Brain pericyte (primary cell): ENCODE data around the gene KIAA1586.
"Not testable (repeated sequence)": the region's sequence is repeated elsewhere in the genome, so short reads cannot be mapped to it uniquely, and the experiment has no call there.

Experiments
- DNase-seq: peaks from one replicate; pipeline ENCODE4 v3.0.0-alpha.2; 2012; ENCODE audit warnings: low read depth, low spot score

Gene KIAA1586, protein sequence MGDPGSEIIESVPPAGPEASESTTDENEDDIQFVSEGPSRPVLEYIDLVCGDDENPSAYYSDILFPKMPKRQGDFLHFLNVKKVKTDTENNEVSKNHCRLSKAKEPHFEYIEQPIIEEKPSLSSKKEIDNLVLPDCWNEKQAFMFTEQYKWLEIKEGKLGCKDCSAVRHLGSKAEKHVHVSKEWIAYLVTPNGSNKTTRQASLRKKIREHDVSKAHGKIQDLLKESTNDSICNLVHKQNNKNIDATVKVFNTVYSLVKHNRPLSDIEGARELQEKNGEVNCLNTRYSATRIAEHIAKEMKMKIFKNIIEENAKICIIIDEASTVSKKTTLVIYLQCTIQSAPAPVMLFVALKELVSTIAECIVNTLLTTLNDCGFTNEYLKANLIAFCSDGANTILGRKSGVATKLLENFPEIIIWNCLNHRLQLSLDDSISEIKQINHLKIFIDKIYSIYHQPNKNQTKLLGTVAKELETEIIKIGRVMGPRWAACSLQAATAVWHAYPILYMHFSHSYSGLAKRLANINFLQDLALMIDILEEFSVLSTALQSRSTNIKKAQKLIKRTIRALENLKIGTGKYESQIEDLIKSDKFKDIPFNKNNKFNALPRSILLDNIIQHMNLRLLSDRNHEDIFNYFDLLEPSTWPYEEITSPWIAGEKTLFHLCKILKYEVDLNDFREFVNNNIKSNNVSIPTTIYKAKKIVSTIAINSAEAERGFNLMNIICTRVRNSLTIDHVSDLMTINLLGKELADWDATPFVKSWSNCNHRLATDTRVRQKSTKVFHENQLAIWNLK

DNA sequence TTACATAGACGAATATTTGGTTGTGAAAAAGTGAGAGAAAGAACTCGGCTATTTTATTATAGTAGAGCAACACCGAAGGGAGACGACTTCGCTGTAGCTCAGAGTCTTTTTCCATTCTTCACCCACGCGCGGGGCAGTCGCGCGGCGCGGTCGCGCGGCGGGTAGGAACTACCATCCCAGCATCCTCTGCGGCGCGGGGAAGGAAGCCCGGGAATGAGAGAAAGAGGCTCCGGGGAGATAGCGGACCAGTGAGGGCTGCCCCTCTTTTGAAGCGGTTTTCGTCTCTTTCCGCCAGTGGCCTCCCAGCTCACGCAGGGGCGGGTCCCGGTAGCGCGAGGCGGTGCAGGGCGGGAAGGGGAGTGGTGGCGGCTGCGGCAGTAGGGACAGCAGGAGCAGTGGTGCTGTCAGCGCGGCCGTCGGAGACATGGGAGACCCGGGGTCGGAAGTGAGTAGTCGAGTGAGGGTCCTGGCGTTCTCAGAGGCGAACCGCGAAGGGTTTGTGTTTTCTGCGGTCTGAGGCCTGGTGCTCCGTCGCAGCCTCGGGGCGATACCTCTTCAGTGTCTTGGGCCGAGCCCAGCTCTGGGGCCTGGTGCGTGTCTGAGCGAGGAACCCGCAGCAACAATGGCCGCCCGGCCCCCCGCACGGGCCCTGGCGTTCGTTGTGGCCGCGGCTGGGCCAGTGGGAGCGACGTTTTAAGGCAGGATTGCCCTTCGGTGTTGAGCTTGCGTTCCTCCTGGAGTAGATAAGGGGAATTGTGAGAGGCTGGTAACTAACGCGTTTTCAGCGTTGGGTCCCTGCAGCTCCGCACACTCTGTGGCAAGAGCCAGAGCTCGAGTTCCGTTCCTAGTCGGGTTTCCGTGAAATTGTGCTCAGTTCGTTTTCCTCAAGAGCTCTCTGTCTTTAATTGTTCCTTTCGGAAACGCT lies at the start of gene KIAA1586:
Gene KIAA1586 (plus strand): TSS at position 362 of the 925 bp plus-strand sequence. CDS start 63 bp downstream, at position 425.
- DNase-seq: peak; percentile 53

DNA sequence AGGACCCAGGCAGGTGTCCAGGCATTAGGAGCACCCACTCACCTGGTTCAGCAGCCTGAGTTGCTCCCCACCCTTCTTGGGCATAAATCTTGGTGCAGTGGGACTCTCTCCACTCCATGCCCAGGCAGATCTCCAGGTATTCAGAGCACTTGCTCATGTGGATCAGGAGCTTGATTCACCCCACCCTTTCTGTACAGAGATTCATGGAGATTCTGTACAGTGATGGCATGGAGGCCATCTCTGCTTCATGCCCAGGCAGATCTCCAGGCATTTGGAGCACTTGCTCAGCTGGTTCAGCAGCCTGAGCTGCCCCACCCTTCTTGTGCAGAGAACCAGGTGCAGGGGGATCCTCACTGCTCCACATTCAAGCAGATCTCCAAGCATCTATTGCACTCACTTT lies 47.4 kb upstream of the KIAA1586 start:
- no peak for DNase-seq

DNA sequence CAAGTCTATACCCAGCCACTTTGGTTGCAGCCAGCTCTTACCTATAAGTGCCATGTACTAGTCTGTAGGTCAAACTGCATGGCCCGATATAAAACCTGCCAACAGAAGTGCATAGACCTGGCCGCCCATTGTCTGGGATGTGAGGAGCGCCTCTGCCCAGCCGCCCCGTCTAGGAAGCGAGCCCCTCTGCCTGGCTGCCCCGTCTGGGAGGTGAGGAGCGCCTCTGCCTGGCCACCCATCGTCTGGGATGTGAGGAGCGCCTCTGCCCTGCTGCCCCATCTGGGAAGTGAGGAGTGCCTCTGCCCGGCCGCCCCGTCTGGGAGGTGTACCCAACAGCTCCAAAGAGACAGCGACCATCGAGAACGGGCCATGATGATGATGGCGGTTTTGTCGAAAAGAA lies 46.7 kb upstream of the KIAA1586 start:
- not testable (repeated sequence) for DNase-seq

DNA sequence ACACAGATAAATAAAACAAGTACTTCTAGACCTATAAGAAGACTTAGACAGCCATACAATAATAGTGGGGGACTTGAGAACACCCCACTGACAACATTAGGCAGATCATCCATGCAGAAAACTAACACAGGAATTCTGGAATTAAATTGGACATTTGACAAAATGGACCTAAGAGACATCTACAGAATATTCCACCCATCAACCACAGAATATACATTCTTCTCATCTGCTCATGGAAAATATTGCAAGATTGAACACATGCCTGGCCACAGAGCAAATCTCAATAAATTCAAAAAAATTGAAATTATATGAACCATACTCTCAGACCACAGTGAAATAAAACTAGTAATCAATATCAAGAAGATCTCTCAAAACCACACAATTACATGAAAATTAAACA lies 44.3 kb upstream of the KIAA1586 start:
- DNase-seq: no peak

DNA sequence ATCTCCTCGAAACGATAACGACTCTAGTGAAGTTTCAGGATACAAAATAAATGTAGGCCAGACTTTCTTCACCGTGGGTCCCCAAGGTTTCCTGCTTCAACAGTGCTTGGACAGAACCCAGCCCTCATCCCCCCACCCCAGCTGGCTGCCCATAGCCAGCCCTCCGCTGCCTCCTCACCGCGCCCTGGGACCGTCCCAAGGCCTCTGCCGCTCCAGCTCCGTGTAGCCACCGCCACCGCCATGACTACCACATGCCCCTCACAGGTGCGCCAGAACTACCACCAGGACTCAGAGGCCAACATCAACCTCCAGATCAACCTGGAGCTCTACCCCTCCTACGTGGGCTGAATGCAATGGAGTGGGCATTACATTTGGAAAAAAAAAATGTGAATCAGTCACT lies 42.2 kb upstream of the KIAA1586 start:
- no peak for DNase-seq

DNA sequence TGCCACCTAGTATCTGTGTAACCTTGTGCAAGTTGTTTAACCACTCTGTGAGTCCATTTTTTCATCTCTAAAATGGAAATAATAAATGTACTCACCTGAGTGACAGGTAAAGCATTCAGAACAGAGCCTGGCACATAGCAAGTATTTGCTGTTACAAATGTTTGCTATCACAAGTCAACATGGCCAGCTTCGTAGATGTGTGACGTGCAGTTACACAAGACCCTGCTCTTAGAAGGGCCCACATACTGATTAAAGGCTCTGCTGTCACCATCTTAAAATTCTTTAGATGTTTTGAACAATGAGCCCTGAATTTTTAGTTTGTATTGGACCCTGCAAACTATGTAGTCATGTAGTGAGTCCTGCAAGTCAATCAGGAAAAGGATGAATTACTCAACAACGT lies 40.4 kb upstream of the KIAA1586 start:
- no peak for DNase-seq

DNA sequence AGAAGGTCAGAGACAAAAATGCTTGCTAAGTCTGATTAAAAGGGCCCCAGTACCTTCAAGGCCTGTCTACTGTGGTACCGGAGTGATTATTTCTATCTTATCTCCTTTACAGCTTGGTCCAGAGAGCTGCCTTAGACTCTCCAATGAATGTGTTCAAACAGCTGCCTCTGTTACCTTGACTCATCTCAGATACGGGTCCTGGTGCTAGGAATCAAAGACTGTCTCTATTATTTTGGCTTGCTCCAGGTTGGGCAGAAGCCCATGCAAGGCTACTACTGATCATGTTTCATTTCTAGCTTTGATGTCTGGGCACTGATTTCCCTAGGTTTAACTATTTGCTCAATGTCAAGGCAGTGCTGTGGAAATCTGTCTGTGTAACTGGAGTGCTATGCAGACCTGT lies 38.4 kb upstream of the KIAA1586 start:
- not testable (repeated sequence) for DNase-seq

DNA sequence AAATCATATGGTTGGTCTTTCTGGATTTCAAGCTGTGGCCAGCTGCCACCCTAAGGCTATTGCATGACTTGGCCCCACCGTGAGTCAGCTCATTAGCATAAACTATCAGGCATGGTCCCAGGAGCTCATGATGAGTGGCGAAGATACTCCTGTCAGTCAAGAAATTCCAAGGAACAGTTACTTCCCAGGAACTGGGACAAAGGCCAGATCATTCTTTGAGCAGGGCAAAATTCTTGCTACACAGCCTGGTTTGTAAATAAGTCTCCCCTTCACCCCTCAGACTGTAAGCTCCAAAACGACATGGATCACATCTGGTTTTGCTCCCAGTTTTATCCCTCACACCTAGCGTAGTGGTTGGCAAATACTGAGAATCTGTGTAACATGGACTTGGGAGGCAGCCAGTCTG lies 33.0 kb upstream of the KIAA1586 start:
- DNase-seq: no peak

DNA sequence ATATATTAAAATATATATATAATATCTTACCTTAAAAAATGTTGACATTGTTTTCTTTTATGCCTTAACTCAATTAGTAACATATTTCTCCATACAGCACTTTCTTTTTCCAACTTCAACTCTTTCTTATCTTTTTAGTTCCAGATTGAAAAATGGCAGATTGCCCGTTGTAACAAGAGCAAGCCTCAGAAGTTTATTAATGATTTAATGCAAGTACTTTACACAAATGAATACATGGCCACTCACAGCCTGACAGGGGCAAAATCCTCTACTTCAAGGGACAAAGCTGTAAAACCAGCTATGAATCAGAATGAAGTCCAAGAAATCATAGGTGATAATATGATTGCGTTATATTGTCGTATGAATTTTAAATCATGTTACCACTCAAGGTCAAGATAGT lies 29.4 kb upstream of the KIAA1586 start:
- no peak for DNase-seq

DNA sequence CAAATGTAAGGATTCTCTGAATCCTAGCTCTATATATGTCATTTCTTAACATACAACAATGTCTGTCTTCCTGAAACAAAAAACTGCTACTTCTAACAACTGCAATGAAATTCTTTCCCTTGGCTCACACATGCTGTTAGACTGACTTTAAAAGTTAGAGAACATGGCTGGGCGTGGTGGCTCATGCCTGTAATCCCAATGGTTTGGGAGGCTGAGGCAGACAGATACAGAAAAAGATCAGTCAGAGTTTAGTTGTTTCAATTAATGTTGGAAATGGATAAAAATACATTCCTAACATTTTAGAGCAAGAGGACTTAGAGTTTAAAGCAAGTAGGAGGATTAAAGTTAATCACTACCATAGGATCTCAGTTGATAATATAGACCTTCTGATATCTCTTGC lies 28.7 kb upstream of the KIAA1586 start:
- no peak for DNase-seq

DNA sequence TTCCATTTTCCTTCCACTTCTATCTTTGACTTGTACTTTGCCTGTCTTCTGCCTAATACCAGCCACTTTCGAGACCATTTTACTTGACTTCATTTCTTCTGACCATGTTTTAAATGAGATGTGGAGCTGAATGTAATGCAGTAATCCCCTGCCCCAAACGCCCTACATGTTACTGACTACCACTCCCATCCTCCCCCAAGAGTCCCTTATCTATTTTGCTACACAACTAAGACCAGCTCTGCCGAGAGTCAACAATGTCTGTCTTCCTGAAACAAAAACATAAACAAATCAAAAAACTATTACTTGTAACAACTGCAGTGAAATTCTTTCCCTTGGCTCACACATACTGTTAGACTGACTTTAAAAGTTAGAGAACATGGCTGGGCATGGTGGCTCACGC lies 27.1 kb upstream of the KIAA1586 start:
- no peak for DNase-seq

DNA sequence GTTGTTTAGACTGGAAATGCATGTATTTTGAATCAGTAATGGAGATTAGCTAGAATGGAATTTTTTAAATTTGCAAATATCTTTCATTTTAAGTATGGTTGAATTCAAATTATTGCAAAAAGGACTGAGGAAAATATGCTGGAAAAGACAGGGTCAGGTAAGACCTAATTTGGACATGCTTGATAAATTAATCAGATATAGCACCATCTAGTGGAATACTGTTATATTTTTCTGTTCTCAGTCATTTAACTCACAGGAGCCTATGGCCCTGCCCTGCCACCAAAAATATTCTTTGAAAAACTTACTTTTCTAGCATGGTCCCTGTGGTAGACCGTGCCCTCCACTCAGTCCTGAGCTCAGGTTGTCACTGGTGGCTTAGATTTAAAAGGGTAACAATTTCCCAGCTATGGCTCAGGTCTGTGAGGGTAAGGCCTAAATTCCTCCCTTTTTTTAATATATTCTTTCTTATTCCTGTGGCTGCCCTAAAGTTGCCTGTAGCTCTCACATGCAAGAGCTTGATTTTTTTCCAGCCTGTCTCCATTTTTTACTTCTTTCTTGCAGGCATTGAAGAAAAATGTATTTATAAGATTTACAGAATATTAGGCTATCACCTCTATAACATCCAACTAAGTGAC lies 25.3 kb upstream of the KIAA1586 start:
- DNase-seq: no peak

DNA sequence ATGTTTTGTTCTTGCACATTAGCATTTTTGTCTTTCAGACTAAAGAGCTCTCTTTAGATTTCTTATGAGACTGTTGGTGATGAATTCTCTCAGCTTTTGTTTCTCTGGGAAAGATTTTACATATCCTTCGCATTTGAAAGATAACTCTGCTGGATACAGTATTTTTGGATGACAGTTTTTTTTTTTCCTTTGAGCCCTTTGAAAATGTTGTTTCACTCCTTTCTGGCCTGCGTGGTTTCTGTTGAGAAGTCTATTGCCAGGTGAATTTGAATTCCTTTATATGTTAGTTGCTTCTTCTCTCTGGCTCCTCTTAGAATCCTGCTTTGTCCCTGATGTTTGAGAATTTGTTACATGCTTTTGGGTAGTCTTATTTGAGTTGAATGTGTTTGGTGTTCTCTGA lies 22.2 kb upstream of the KIAA1586 start:
- DNase-seq: no peak

DNA sequence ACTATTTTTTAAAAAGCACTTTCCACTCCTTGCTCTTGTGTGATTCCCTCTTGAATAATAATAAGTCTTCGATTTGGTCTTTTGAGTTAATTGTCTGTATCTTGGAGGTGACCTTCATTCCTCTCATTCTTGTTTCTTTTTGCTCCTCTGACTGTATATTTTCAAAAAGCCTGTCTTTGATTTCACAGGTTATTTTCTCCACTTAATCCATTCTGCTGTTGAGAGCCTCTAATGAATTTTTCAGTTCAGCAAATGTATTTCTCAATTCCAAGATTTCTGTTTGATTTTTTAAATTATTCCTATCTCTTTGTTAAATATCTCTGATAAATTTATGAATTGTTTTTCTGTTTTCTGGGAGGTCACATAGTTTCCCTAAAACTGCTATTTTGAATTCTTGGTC lies 21.7 kb upstream of the KIAA1586 start:
- DNase-seq: no peak

DNA sequence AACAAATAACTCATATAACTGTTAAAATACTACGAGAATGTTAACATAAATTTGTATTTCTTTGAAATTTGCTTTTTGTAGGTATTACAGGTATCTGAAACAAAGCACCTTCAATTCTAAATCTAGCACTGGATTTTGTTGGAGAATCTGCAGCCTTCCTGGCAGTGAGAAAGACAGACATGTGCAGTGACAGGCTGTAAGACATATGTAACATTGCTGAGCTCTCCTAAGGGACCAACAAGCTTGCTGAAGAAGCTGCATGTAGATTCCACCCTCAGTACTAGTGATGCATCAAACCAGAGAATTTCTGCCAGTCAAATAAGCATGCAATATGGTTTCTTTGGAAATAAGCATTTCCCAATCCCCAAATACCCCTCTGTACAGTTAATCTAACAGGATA lies 20.5 kb upstream of the KIAA1586 start:
- no peak for DNase-seq

DNA sequence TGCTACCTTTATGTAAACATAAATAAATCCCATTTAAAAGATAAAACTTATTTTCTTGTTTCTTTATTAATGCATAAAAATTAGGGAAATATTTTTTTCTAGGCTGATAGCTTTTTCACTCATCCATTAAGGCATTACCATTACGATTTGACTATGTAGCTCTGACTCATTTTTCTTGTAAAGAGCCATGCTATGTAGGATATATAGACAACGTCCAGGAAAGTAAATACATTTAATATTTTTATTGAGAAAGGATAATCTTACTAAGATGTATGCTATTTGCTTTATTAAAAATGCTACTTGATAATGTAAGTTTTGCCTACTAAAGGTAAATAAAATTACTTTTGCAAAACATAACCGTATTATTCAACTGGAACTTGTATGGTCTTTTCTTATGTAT lies 19.2 kb upstream of the KIAA1586 start:
- DNase-seq: no peak

DNA sequence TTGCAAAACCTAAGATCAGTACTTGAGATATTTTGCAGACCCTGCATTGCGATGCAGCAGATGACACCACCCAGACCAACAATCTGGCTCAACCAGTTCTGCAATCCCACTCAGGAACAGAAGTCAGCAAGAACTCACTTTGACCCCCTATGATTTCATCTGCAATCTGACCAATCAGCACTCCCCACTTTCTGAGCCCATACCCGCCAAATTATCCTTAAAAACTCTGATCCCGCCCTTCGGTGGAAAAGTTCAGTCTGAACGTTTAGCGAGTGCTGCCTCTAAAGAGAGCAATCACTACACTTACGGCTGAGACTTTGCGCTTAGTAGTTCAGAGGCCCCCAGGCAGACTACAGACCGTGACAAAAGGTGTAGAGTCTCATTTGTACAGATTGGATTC lies 17.3 kb upstream of the KIAA1586 start:
- no peak for DNase-seq

DNA sequence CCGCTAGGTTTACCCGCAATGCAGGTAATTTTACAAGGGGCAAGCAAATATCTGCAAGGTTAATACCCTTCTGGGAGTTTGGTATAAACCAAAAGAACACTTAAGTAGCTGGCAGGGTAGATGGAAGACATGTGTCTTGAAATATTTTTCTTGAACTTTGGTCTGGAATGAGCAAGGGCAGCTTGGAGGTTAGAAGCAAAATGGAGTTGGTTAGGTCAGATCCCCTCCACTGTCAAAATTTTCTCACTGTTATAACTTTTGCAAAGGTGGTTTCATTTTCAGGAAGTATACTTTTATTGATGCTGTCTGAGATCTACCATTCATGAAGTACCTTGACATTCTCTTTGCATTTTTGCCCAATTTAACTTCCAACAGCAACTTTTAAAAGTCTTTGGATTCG lies 13.3 kb upstream of the KIAA1586 start:
- DNase-seq: no peak

DNA sequence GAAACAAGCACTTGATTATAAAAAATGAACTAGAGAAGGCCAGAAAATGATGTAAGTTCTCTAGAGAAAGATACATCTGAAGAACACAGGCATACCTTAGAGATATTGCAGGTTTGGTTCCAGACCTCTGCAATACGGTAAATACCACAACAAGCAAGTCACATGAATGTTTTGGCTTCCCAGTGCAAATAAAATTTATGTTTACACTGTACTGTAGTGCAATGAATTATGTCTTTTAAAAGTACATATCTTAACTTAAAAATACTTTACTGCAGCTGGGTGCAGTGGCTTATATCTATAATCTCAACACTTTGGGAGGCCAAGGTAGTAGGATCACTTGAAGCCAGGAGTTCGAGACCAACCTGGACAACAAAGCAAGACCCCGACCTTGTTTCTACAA lies 10.9 kb upstream of the KIAA1586 start:
- no peak for DNase-seq

DNA sequence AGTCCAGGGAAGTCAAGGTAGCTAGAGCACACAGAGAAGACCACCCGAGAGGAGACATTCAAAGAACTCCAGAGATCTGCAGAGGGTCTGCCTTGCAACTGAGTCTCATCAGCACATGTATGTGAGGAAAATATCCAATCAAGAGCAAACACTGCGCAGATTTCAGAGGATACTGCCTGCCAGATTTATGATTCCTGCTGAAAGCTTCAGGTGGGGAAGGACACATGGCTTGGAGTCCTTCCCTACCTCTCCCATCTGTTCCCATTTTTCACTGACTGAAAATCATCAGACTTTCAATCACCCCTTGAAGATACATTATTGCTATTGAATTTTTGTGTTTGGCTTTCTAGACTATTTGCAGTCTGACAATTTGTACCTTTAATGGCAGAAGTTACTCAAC lies 7.6 kb upstream of the KIAA1586 start:
- DNase-seq: no peak

DNA sequence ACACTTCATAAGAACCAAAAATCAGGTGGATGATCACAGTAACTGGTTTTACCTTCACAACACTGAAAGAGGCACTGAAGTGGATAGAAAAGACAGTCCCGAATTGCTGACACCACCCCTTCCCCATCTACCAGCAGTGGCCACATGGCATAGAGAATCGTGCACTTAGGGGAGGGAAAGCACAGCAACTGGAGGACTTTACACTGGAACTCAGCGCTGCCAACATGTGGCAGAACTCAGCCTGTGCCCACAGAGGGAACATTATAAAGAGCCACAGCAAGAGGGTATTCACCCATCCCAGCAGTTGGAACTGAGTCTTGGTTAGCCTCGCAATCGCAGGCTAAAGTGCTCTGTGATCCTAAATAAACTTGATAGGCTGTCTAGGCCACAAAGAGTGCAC lies 6.5 kb upstream of the KIAA1586 start:
- DNase-seq: no peak
